ENCODE measurements around the gene PLCD1.
"Not testable (repeated sequence)": the region's sequence is repeated elsewhere in the genome, so short reads cannot be mapped to it uniquely, and the experiment has no call there.

Gene PLCD1

GRCh38 chr3:38036286-38036685 lies 6.8 kb upstream of the PLCD1 start:
- DNase-seq, result no peak

DNA sequence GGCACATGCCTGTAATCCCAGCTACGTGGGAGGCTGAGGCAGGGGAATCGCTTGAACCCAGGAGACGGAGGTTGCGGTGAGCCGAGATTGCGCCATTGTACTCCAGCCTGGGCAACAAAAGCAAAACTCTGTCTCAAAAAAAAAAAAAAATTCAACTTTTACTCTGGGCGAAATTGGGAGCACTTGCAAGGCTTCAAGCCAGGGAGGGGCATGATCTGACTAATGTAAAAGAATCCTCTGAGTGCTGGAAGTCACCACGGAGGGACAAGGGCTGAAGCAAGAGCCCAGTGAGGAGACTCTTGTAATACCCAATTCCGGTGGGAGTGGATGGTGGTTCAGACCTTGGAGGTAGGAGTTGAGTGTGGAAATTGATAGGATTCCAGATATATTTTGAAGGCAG lies 4.9 kb upstream of the PLCD1 start:
- not testable (repeated sequence) for DNase-seq

GRCh38 chr3:38033586-38033985 lies 4.1 kb upstream of the PLCD1 start:
- not testable (repeated sequence) for DNase-seq

- no peak for DNase-seq
Observed at GRCh38 chr3:38032328-38032865, 3.0 kb upstream of the PLCD1 start.

DNA sequence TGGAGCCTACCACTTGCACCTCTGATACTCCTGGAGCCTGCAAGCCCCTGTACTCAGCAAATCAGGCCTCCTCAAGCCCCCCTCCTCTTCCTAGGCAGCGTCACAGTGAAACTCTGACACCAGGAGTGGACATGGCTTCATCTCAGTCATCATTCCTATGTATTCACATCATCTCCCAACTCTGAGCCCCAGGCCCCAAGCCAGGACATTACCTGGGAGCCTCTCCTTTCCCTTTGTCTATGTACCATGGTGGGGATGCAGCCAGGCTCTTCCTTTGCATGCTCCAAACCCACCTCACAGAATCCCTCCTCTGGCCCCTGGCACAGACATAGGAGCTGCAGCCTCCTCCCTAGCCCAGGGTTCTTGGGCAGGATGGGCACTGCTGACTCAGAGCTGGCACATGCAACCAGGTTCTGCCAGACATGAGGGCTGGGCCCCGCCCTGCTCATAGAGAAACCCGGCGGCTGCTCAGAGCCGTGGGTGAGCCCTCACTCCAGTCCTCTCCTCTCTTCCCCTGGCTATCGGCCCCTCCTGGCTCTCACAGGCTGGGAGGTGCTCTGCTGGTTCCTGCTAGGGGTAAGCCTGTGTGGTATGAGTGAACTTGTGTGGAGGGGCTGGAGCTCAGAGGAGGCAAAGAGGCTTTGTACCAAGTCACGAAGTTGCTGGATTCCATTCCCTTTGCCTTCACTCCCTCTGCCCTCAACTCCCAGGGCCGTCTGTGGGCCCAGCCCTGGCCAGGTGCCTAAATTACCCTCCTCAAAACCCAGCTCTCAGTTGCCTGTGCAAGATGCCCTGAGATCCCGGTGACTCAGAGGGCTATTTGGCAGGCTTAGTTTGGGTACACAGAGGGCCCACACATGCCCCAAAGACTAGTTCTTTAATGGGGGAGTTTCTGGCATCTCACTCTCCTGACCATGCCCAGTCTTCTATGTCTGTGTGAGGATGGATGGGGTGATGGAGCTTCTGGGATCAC lies 1.9 kb upstream of the PLCD1 start:
- DNase-seq, result peak; percentile 52

GRCh38 chr3:38030126-38031021 lies 932 bp upstream of the PLCD1 start:
- DNase-seq, result no peak

DNA sequence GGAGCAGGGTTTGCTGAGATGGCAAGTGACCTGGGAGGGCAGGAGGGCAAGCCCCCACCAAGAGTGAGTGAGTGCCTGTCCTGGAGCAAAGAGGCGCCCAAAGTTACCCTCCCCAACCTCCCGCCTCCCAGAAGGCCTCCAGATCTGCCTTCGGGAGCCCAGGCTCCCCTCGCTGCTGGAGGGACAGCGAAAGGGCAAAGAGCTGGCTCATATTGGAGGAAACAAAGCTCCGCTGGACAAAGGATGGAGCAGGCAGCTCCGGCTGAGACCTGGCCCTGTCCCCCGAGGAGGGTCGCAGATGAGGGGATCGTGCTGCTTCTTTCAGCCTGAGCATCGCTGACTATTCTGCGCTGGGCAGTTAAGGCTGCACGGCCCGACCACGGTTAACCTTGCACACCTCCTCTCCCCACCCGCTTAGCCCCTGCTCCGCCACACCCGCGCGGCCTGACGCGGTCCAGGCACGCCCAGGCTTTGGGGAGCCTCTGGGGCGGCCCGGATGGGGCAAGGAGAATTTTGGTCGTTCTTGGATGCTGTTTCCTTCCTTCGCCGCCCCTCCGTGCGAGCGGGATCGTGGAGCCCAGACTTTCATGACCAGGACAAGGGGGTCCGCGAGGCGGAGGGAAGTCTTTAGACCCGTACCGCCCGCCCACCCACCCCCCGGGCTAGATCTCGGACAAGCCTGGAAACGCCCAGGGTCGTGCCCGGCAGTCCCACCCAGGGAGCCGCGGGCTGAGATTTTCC lies 651 bp downstream of the PLCD1 start:
- no peak for DNase-seq

DNA sequence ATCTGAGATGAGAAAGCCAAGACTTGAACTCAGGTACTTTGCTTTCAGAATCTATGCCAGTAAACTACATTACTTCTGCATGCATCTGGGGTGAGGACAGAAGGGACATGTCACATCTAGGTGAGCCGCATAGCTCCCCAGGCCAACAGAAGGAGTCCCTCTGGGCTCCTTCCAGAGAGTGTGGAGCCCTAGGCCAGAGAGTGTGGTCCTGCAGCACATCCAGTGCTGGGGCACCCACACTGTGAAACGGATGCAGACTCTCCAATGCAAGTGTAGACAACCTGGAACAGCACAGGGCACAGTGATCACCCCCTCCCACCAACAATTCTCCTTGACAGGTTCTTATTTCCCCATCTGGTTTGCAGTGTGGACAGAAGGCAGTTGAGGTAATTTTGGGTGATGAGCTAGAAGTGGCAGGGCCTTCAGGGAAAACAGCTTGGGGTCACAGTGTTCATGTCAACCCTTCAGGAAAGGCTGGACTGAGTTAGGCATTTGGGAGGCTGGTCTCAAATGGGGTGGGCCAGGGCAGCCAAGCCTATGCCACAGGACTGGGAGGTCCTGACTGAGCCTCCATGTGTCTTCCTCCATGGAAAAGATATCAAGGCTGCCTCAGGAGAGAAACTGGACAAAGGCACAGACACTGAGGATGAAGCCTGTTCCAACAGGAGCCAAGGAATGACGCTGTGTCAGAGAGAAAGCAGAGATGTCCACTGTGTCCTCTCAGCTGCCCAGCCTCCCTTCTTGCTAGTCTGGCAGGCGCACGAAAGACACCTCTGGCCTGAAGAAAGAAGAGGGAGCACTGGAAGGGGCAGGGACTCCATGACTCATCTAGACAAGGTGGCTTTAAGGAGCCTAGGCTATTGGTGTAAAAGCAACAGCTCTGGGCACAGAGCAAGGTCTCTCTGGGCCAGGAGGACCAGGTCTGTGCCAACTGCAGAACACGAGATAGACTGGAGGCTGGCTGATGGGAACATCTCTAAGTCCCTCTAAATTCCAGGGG lies 1.7 kb downstream of the PLCD1 start:
- no peak for DNase-seq

DNA sequence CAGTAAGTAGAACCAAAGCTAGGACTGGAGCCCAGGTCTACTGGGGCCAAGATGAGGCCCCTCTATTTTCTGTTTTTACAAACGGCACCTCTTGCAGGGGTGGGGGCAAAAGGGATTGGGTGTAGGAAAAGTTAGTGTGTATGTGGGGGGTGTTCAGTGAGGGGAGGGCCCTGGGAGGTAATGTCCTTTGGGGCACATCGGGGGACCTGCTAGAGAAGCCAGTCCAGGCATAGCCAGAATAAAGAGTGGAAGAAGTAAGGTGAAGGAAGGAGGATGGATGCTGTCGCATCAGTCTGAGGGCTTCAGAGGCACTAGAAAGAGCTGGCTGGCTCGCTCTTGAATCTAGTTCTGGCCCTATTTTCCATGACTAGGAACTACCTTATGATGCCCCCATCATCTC lies 2.6 kb downstream of the PLCD1 start:
- DNase-seq, result no peak

- no peak for DNase-seq
Observed at GRCh38 chr3:38022896-38023709, 6.3 kb downstream of the PLCD1 start.

DNA sequence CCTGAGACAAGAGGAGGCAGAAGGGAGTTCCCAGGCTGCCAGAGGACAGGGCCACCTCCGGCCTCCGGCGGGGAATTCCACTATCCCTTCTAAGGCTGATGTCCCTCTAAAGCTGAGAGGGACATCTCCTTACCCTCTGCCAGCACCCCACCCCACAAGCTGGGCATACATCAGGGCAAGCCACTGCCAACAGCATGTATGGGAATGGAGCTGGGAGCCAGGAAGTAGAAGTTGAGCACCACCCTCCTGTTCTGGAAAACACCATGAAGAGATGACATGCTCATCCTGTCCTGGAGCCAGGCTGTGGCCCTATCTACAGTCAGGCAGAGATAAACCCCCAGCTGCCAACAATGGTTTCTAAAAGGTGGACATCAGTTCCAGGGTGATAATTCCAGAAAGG lies 7.1 kb downstream of the PLCD1 start:
- DNase-seq, result no peak

- no peak for DNase-seq
Observed at GRCh38 chr3:38021196-38021595, 8.2 kb downstream of the PLCD1 start.

DNA sequence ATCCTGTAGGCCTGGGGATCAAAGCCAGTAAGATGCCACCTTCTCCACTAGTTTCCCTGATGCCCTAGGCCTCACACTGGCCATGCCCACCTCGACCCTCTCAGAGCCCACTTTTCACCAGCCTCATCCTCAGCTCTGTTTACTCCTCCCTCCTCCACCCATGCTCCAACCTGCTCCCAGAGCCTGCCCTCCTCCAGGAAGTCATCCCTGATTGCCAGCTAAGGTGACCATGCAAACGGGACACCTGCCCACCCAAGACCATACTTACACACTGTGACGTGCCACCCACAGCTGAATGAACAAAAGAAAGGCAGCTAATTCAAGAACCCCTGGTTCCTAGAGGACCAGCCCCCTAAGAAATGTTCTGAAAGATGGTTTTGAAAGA lies 9.1 kb downstream of the PLCD1 start:
- no peak for DNase-seq

GRCh38 chr3:38019658-38020341 lies 9.6 kb downstream of the PLCD1 start:
- DNase-seq, result no peak

- DNase-seq, result no peak
Observed at GRCh38 chr3:38018296-38019266, 10.9 kb downstream of the PLCD1 start.

- no peak for DNase-seq
Observed at GRCh38 chr3:38017445-38018295, 11.8 kb downstream of the PLCD1 start.

- DNase-seq, result no peak
Observed at GRCh38 chr3:38016847-38017444, 12.5 kb downstream of the PLCD1 start.

All from hematopoietic multipotent progenitor cell treated with erythropoietin and hydrocortisone succinate and interleukin-3 and kit ligand, for 8 days (in vitro differentiated cells).